Activated naive CD8-positive, alpha-beta T cell (primary cell): Measurements from ENCODE around the gene SPEG.

Source experiments
- H3K27ac Mint-ChIP-seq: one replicate; pipeline ENCODE4 v1.8.0; 2021; ENCODE audit warnings: mixed read lengths
- H3K27me3 Mint-ChIP-seq: one replicate; pipeline ENCODE4 v1.8.0; 2021; ENCODE audit warnings: mixed read lengths
- H3K36me3 Mint-ChIP-seq: one replicate; pipeline ENCODE4 v1.8.0; 2021; ENCODE audit warnings: mixed read lengths
- H3K4me1 Mint-ChIP-seq: one replicate; pipeline ENCODE4 v1.8.0; 2021; ENCODE audit warnings: low read depth, mixed read lengths
- H3K4me3 Mint-ChIP-seq: one replicate; pipeline ENCODE4 v1.8.0; 2021; ENCODE audit warnings: mild to moderate bottlenecking, mixed read lengths
- H3K9me3 Mint-ChIP-seq: one replicate; pipeline ENCODE4 v1.8.0; 2021; ENCODE audit warnings: low read depth, mixed read lengths

The SPEG gene

DNA sequence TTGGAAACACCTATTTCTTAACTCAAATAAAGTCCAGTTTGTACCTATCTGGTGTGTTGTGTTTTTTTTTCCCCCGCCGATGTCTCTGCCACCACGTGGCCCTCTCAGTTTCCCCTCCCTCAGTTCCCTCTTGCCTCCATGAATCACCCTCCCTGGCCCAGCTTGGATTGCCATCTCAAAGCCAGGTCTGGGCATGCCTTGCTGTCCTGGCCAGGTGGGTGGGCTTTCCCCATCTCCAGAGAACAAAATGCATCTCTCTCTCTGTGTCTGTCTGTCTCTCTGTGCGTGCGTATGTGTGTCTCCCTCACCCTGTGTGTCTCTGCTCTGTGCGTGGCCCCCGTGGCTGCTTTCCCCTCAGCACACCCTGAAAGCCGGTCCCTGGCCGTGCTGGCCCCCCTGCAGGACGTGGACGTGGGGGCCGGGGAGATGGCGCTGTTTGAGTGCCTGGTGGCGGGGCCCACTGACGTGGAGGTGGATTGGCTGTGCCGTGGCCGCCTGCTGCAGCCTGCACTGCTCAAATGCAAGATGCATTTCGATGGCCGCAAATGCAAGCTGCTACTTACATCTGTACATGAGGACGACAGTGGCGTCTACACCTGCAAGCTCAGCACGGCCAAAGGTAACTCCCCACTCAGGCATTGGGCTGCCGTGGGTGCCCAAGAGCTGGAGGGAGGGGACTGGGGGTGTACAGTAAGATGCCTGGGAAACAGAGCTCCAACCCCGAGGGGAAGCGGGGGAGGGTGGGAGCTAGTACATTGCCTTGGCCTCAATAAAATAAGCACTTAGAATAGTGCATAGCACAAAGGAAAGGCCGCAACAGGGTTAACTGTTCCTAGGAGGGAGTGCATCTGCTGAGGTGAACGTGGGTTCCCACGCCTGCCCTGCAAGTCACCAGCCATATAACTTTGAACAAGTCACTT lies 32.4 kb downstream of the SPEG start:
- no peak overlapping the region for H3K4me3 Mint-ChIP-seq
- H3K27me3 Mint-ChIP-seq, result no peaks in the 10 kb centered on the region
- H3K27ac Mint-ChIP-seq, result no peak overlapping the region
- no peaks in the 10 kb centered on the region for H3K9me3 Mint-ChIP-seq
- no peaks in the 10 kb centered on the region for H3K4me1 Mint-ChIP-seq
- H3K36me3 Mint-ChIP-seq, result peaks cover 7% of the 10 kb centered on the region

DNA sequence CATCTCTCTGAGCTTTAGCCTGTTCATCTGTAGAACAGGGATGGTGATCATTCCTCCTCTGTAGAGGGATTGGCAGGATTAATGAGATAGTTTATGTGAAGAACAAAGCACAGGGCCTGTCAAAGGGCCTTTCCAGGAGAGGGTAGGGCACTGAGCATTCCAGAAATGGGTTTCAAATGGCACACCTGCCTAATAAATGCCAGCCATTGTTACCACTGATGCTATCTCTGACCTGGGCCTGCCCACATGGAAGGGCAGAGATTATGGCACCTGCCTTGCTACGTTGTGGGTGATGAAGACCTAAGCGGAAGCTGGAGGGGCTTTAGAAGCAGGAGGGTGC lies 33.1 kb downstream of the SPEG start:
- no peaks in the 10 kb centered on the region for H3K4me1 Mint-ChIP-seq
- H3K4me3 Mint-ChIP-seq, result no peak overlapping the region
- no peaks in the 10 kb centered on the region for H3K9me3 Mint-ChIP-seq
- H3K27ac Mint-ChIP-seq, result no peak overlapping the region
- peaks cover 7% of the 10 kb centered on the region for H3K36me3 Mint-ChIP-seq
- H3K27me3 Mint-ChIP-seq, result no peaks in the 10 kb centered on the region

DNA sequence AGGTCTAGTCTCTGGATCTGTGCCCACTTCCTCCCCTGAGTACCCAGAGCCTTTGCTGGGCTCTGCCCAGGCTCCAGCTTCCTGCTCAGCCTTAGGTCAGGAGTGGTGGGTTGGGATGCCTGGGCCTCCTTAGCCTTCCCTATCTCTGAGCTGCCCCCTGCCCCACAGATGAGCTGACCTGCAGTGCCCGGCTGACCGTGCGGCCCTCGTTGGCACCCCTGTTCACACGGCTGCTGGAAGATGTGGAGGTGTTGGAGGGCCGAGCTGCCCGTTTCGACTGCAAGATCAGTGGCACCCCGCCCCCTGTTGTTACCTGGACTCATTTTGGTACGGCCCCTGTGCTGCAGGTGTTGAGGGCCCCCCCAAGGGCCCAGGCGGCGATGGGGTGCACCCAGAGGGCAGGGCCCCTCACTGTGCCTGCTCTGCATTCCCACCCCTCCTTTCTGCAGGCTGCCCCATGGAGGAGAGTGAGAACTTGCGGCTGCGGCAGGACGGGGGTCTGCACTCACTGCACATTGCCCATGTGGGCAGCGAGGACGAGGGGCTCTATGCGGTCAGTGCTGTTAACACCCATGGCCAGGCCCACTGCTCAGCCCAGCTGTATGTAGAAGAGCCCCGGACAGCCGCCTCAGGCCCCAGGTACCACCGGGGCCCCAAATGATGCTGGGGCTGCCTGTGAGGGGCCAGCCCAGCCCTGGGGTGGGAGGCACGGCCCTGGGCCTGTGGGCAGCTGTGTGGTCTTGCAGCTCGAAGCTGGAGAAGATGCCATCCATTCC lies 34.0 kb downstream of the SPEG start:
- Mint-ChIP-seq H3K4me1 (no peaks in the 10 kb centered on the region), H3K27ac (no peak overlapping the region), H3K27me3 (no peaks in the 10 kb centered on the region), H3K9me3 (no peaks in the 10 kb centered on the region), H3K4me3 (no peak overlapping the region), H3K36me3 (peaks cover 7% of the 10 kb centered on the region)

DNA sequence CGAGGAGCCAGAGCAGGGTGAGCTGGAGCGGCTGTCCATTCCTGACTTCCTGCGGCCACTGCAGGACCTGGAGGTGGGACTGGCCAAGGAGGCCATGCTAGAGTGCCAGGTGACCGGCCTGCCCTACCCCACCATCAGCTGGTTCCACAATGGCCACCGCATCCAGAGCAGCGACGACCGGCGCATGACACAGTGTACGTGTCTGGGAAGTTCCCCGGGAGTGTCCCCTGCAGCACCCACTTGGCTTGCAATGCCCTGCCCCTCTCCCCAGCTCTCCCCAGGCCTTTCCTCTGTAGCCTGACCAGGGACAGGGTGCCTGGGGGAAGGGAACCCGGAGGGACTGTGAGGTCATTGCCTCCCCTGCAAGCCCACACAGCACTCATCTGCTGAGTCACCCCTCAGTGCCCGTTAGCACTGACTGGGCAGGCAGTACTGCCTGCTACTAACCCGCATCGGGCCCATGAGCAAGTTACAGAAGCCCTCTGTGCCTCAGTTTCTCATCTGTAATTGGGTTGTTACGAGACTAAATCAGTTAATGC lies 34.6 kb downstream of the SPEG start:
- no peak overlapping the region for H3K4me3 Mint-ChIP-seq
- no peaks in the 10 kb centered on the region for H3K4me1 Mint-ChIP-seq
- no peak overlapping the region for H3K27ac Mint-ChIP-seq
- H3K27me3 Mint-ChIP-seq, result no peaks in the 10 kb centered on the region
- no peaks in the 10 kb centered on the region for H3K9me3 Mint-ChIP-seq
- H3K36me3 Mint-ChIP-seq, result peaks cover 9% of the 10 kb centered on the region

DNA sequence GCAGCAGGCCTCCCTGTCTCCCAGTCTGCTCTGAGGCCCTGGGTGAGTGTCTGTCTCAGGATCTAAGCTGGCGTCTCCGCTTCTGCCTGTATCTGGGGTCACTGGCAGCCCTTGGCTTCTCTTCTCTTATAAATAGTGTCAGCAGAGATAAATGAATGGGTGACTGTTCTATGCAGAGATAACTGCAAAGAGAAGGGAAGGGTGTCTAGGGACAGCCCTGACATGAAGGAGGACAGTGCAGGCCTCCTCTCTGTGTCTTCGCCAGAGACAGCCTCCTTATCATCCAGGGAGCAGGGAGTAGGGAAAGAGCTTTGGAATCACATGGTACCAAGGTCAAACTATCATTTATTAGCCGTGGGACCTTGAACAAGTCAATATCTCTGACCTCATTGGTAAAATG lies 35.8 kb downstream of the SPEG start:
- no peak overlapping the region for H3K4me3 Mint-ChIP-seq
- H3K4me1 Mint-ChIP-seq, result no peaks in the 10 kb centered on the region
- peaks cover 7% of the 10 kb centered on the region for H3K36me3 Mint-ChIP-seq
- no peaks in the 10 kb centered on the region for H3K9me3 Mint-ChIP-seq
- no peak overlapping the region for H3K27ac Mint-ChIP-seq
- no peaks in the 10 kb centered on the region for H3K27me3 Mint-ChIP-seq

DNA sequence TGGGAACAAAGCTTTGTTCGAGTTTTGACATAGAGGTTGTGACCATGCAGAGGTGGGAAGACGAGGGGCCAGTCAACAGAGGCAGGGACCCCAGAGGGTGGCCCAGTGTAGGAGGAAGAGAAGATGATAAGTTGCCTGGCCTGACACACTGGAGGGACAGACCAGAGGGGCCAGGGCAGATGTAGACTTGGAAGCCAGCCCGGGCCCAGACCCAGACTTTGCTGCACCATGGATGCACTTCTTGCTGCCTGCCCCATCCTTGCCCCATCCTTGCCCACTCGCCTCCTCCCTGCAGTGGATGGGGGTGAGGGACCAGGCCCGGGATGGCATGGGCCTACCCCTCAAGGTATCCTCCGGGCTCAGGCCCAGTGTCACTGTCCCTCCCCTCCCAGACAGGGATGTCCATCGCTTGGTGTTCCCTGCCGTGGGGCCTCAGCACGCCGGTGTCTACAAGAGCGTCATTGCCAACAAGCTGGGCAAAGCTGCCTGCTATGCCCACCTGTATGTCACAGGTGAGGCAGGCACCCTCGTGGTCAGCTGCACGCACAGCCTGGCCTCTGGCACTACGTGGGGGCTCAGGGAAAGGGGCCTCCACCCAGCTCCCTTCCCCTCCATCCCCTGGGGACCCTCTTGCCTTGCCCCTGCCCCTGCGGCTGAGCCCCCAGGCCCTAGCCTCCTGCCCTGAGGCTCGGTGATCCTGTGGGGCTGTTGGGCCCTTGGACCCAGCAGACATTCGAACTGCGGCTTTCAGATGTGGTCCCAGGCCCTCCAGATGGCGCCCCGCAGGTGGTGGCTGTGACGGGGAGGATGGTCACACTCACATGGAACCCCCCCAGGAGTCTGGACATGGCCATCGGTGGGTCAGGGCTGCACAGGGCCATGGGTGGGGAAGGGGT lies 37.1 kb downstream of the SPEG start:
- H3K36me3 Mint-ChIP-seq, result peaks cover 7% of the 10 kb centered on the region
- no peak overlapping the region for H3K4me3 Mint-ChIP-seq
- H3K27me3 Mint-ChIP-seq, result no peaks in the 10 kb centered on the region
- H3K9me3 Mint-ChIP-seq, result no peaks in the 10 kb centered on the region
- no peak overlapping the region for H3K27ac Mint-ChIP-seq
- peaks cover 3% of the 10 kb centered on the region for H3K4me1 Mint-ChIP-seq

DNA sequence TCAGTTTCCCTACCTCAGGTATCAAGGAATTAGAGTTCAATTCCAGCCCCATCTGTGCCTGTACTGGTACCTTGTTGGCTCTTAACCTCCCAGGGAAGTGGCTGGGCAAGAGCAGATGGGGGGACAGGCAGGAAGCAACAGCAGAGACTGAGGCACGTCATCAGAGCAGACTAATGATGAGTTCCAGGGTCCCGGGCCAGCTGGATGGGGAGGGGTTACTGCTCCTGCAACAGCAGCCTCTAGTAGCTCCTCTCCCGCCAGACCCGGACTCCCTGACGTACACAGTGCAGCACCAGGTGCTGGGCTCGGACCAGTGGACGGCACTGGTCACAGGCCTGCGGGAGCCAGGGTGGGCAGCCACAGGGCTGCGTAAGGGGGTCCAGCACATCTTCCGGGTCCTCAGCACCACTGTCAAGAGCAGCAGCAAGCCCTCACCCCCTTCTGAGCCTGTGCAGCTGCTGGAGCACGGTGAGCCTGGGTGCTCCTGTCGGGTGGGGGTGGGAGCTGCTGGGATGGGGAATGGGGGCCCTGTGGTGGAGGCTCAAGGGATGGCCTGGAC lies 38.1 kb downstream of the SPEG start:
- no peak overlapping the region for H3K4me3 Mint-ChIP-seq
- no peaks in the 10 kb centered on the region for H3K9me3 Mint-ChIP-seq
- H3K4me1 Mint-ChIP-seq, result peaks cover 3% of the 10 kb centered on the region
- no peak overlapping the region for H3K27ac Mint-ChIP-seq
- H3K27me3 Mint-ChIP-seq, result no peaks in the 10 kb centered on the region
- peaks cover 7% of the 10 kb centered on the region for H3K36me3 Mint-ChIP-seq

DNA sequence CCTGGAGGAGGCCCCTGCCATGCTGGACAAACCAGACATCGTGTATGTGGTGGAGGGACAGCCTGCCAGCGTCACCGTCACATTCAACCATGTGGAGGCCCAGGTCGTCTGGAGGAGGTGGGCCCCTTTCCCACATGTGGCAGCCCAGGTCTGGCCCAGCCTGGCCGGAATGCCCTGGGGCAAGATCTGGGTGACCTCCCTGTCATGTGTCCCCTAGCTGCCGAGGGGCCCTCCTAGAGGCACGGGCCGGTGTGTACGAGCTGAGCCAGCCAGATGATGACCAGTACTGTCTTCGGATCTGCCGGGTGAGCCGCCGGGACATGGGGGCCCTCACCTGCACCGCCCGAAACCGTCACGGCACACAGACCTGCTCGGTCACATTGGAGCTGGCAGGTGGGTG lies 38.9 kb downstream of the SPEG start:
- no peaks in the 10 kb centered on the region for H3K27me3 Mint-ChIP-seq

DNA sequence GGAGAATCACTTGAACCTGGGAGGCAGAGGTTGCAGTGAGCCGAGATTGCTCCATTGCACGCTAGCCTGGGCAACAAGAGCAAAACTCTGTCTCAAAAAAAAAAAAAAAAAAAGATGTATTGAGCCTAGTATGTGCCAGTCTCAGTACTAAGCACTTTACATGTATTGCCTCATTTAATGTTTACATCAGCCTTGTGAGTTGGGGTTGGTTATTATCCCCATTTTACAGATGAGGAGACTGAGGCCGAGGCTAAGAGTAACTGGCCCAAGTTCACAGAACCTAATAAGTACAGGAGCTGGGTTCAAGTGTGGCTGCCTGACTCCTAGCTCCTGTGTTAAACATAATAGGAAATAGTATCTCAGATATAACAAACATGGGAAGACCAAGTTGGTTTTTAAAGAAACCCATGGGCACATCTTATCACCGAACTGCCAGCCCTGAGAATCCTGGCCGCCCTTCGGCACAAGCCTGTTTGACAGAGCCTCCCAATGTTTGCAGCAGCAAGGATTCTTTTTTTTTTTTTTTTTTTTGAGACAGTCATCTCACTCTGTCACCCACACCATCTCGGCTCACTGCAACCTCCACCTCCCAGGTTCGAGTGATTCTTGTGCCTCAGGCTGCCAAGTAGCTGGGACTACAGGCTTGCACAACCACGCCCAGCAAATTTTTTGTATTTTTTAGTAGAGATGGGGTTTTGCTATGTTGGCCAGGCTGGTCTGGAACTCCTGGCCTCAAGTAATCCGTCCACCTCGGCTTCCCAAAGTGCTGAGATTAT lies 39.8 kb downstream of the SPEG start:
- Mint-ChIP-seq H3K36me3 (peaks cover 9% of the 10 kb centered on the region), H3K9me3 (no peaks in the 10 kb centered on the region), H3K27me3 (no peaks in the 10 kb centered on the region), H3K27ac (no peak overlapping the region), H3K4me1 (peaks cover 3% of the 10 kb centered on the region), H3K4me3 (no peak overlapping the region)

More for the DNA sequence above, 38.9 kb downstream of the SPEG start:
- no peak overlapping the region for H3K27ac Mint-ChIP-seq
- H3K36me3 Mint-ChIP-seq, result peaks cover 7% of the 10 kb centered on the region
- H3K9me3 Mint-ChIP-seq, result no peaks in the 10 kb centered on the region
- H3K4me1 Mint-ChIP-seq, result peaks cover 3% of the 10 kb centered on the region
- no peak overlapping the region for H3K4me3 Mint-ChIP-seq

DNA sequence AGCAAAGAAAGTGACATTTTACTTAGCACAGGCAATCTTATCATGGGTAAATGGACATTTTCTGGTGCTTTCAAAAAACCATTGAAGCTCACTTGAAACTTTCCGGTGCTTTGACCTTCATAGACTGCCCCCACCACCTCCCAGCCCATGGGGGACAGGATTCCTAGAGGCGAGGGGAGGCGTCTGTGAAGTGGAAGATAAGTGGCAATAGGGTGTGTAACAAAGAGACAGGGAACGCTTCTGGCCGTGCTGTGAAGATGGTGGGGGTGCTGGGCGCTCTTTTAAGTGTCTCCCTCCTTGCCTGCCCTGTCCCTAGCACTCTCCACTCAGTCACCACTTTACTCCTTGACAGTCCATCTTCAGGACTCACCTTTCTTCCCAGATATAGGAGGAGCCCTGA lies 40.6 kb downstream of the SPEG start:
- peaks cover 3% of the 10 kb centered on the region for H3K4me1 Mint-ChIP-seq
- no peaks in the 10 kb centered on the region for H3K9me3 Mint-ChIP-seq

DNA sequence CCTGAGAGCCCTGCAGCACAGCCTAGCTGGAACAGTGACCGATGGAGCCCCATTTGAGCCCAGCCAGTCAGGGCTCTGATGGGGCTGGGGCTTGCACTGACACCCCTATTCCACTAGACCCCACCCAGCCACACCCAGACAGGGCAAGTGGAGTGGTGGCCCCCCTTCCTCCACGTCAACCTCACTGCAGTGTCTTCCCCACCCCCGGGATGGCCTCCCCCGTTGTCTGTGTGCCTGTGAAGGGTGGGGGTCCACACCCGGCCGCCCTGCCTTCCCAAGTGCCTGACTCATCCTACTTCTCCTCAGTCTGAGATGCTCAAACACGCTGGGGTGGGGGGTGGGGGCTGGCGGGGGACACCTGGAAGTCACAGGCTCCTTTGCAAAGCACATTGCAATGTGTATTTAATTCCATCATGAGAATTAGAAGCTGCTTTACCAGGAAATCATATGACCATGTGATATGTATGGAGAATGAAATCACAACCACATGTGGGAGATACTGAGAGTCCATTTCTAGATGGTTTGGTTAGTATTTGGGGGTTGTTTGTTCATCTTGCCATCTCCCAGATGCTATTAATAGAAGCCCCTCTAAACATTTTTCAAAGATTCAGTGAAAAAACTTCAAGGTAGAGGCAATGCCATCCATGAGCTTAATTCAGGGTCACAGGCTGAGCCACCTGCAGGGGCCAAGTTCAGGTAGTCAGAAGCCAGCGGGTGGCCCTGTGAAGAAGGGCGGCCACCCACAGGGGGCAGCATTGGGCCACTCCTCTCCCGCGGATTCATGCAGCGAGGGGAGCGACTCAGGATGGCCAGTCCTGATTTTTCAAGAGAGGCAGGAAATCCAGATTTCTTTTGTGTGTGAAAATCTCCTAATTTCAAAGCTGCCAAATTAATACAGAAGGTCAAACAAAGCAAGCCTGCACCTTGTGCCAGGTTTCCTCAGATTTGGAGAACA lies 41.3 kb downstream of the SPEG start:
- Mint-ChIP-seq H3K36me3 (peaks cover 10% of the 10 kb centered on the region), H3K27me3 (no peaks in the 10 kb centered on the region), H3K4me3 (no peak overlapping the region), H3K4me1 (peaks cover 3% of the 10 kb centered on the region), H3K9me3 (no peaks in the 10 kb centered on the region), H3K27ac (no peak overlapping the region)

More for the DNA sequence above, 40.6 kb downstream of the SPEG start:
- H3K4me3 Mint-ChIP-seq, result no peak overlapping the region
- H3K27ac Mint-ChIP-seq, result no peak overlapping the region
- H3K36me3 Mint-ChIP-seq, result peaks cover 9% of the 10 kb centered on the region
- H3K27me3 Mint-ChIP-seq, result no peaks in the 10 kb centered on the region

DNA sequence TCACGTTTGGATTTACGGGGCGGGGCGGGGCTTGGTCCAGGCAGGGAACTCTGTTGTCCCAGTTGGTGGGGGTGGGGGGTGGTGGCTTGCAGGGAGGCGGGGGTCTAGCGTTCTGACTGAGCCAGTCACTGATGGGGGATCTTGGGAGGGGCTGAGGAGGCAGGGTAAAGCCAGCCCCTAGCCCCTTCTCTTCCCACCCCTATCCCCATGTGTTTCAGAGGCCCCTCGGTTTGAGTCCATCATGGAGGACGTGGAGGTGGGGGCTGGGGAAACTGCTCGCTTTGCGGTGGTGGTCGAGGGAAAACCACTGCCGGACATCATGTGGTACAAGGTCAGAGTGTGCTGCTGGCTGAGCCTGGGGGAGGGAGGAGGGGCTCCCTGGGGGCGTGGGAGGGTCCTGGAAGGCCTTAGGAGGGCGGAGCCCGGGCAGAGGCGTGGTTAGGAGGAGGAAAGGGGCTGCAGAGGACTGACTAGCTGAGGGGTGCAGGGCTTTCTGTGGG lies 42.1 kb downstream of the SPEG start:
- no peaks in the 10 kb centered on the region for H3K9me3 Mint-ChIP-seq
- peaks cover 10% of the 10 kb centered on the region for H3K36me3 Mint-ChIP-seq
- no peaks in the 10 kb centered on the region for H3K27me3 Mint-ChIP-seq
- H3K27ac Mint-ChIP-seq, result no peak overlapping the region
- H3K4me1 Mint-ChIP-seq, result peaks cover 3% of the 10 kb centered on the region
- H3K4me3 Mint-ChIP-seq, result no peak overlapping the region

DNA sequence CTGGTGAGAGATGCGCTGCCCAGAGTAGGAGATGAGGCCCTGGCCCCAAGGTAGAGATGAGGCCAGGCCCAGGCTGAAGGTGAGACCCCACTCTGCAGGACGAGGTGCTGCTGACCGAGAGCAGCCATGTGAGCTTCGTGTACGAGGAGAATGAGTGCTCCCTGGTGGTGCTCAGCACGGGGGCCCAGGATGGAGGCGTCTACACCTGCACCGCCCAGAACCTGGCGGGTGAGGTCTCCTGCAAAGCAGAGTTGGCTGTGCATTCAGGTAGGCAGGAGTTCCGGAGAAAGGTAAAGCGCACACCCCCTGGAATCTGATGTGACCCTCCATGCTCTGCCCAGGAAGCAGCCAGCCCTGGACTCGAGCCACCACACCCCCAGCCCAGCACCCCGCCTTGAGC lies 42.5 kb downstream of the SPEG start:
- no peak overlapping the region for H3K4me3 Mint-ChIP-seq
- peaks cover 10% of the 10 kb centered on the region for H3K36me3 Mint-ChIP-seq

More for the DNA sequence above, 42.5 kb downstream of the SPEG start:
- no peaks in the 10 kb centered on the region for H3K9me3 Mint-ChIP-seq
- no peak overlapping the region for H3K27ac Mint-ChIP-seq
- H3K4me1 Mint-ChIP-seq, result peaks cover 3% of the 10 kb centered on the region
- no peaks in the 10 kb centered on the region for H3K27me3 Mint-ChIP-seq
